Mesenchymal stem cell (in vitro differentiated cells and primary cell): ENCODE measurements around the gene MYEOV.
A peak's percentile ranks its signal among the peaks of the same experiment; 100 is the strongest.

Source experiments
- DNase-seq: peaks from one replicate; pipeline ENCODE4 v3.0.0-alpha.2; 2013
- H2AFZ ChIP-seq: one replicate; pipeline ENCODE4 v1.6.1; 2013; ENCODE audit warnings: low read depth, mild to moderate bottlenecking, control low read depth, inconsistent platforms, low read length, moderate library complexity
- H2AK5ac ChIP-seq: 2 replicates; pipeline ENCODE4 v1.6.1; 2013; ENCODE audit warnings: low read length, moderate library complexity, mild to moderate bottlenecking, inconsistent platforms; ENCODE audit not compliant: severe bottlenecking
- H2BK120ac ChIP-seq: one replicate; pipeline ENCODE4 v1.6.1; 2013; ENCODE audit warnings: low read depth, mild to moderate bottlenecking, inconsistent platforms, low read length, moderate library complexity
- H2BK12ac ChIP-seq, 2 experiments: one replicate each; pipeline ENCODE4 v1.6.1; 2013; ENCODE audit warnings: inconsistent platforms in 2 of 2, low read length in 2 of 2, mild to moderate bottlenecking in 2 of 2, moderate library complexity in 2 of 2, control low read depth in 1 of 2
- H2BK15ac ChIP-seq: one replicate; pipeline ENCODE4 v1.6.1; 2013; ENCODE audit warnings: mild to moderate bottlenecking, low read depth, inconsistent platforms; ENCODE audit not compliant: poor library complexity, severe bottlenecking
- H2BK5ac ChIP-seq: 2 replicates; pipeline ENCODE4 v1.6.1; 2013; ENCODE audit warnings: low read depth, mild to moderate bottlenecking, low read length, control low read depth, inconsistent platforms; ENCODE audit not compliant: poor library complexity, severe bottlenecking
- H3K14ac ChIP-seq, 2 experiments: one replicate each; pipeline ENCODE4 v1.6.1; 2013; ENCODE audit warnings: inconsistent platforms in 2 of 2, low read length in 2 of 2, control low read depth in 1 of 2, mild to moderate bottlenecking in 1 of 2, moderate library complexity in 1 of 2
- H3K18ac ChIP-seq, 2 experiments: one replicate each; pipeline ENCODE4 v1.6.1; 2013; ENCODE audit warnings: inconsistent platforms in 2 of 2, low read length in 2 of 2, control low read depth in 1 of 2, low read depth in 1 of 2, mild to moderate bottlenecking in 1 of 2
- H3K23ac ChIP-seq, 2 experiments: one replicate each; pipeline ENCODE4 v1.6.1; 2013; ENCODE audit warnings: inconsistent platforms in 2 of 2, low read length in 2 of 2, mild to moderate bottlenecking in 2 of 2, moderate library complexity in 2 of 2, control low read depth in 1 of 2
- H3K27ac ChIP-seq: 2 replicates; pipeline ENCODE4 v1.5.1; 2013; ENCODE audit warnings: mild to moderate bottlenecking, moderate library complexity, low read length, control low read depth, inconsistent platforms; ENCODE audit not compliant: poor library complexity, severe bottlenecking
- H3K27me3 ChIP-seq, 2 experiments: 2 replicates each; pipeline versions ENCODE4 v1.6.1 to v1.7.0; 2013; ENCODE audit warnings: low read length in 2 of 2, mild to moderate bottlenecking in 2 of 2, moderate library complexity in 2 of 2, control low read depth in 1 of 2, inconsistent platforms in 1 of 2; ENCODE audit not compliant: control insufficient read depth in 1 of 2, insufficient read depth in 1 of 2
- H3K36me3 ChIP-seq, 2 experiments: 2 replicates each; pipeline versions ENCODE4 v1.6.1 to v1.7.0; 2013; ENCODE audit warnings: low read length in 2 of 2, control low read depth in 1 of 2, inconsistent platforms in 1 of 2, low read depth in 1 of 2, mild to moderate bottlenecking in 1 of 2; ENCODE audit not compliant: insufficient read depth in 2 of 2, control insufficient read depth in 1 of 2
- H3K4ac ChIP-seq, 2 experiments: one replicate each; pipeline ENCODE4 v1.6.1; 2013; ENCODE audit warnings: inconsistent platforms in 2 of 2, low read length in 2 of 2, mild to moderate bottlenecking in 2 of 2, moderate library complexity in 2 of 2, control low read depth in 1 of 2, low read depth in 1 of 2
- H3K4me1 ChIP-seq: 2 replicates; pipeline ENCODE4 v1.6.1; 2013; ENCODE audit warnings: low read depth, low read length, control low read depth; ENCODE audit not compliant: control insufficient read depth, insufficient read depth
- H3K4me2 ChIP-seq: 2 replicates; pipeline ENCODE4 v1.6.1; 2013; ENCODE audit warnings: low read length, mild to moderate bottlenecking, inconsistent platforms; ENCODE audit not compliant: poor library complexity, severe bottlenecking
- H3K4me3 ChIP-seq, 2 experiments: 2 replicates each; pipeline versions ENCODE4 v1.5.1 to v1.7.0; 2013; ENCODE audit warnings: low read length in 2 of 2, mild to moderate bottlenecking in 2 of 2, control low read depth in 1 of 2, low read depth in 1 of 2; ENCODE audit not compliant: insufficient read depth in 1 of 2
- H3K79me1 ChIP-seq: replicated peaks from 2 replicates; pipeline ENCODE4 v1.6.1; 2013; ENCODE audit warnings: mild to moderate bottlenecking, control low read depth, low read length, inconsistent platforms; ENCODE audit not compliant: poor library complexity, severe bottlenecking
- H3K9ac ChIP-seq: 2 replicates; pipeline ENCODE4 v1.7.0; 2013; ENCODE audit warnings: mild to moderate bottlenecking, low read length, moderate library complexity
- H3K9me3 ChIP-seq: 2 replicates; pipeline ENCODE4 v1.7.0; 2013; ENCODE audit warnings: mild to moderate bottlenecking, low read length; ENCODE audit not compliant: control insufficient read depth
- H4K8ac ChIP-seq: one replicate; pipeline ENCODE4 v1.6.1; 2013; ENCODE audit warnings: inconsistent platforms, mild to moderate bottlenecking, low read length, moderate library complexity
- H4K91ac ChIP-seq: one replicate; pipeline ENCODE4 v1.6.1; 2013; ENCODE audit warnings: mild to moderate bottlenecking, low read length, inconsistent platforms
- WGBS: methylation state at CpG from one replicate; pipeline ENCODE4 v1.1.7; 2013; ENCODE audit warnings: mixed read lengths; 5-methylcytosine and 5-hydroxymethylcytosine counted together

MYEOV gene

GRCh38 chr11:69257838-69258658 is 35.9 kb upstream of the MYEOV start:
- no peak overlapping the region for H2BK5ac ChIP-seq
- H3K27me3 ChIP-seq: peaks cover 49 to 66% of the 10 kb centered on the region in 2 experiments
- H2BK15ac ChIP-seq: no peak overlapping the region
- H2AFZ ChIP-seq: no peak overlapping the region
- H3K9me3 ChIP-seq: peaks cover 39% of the 10 kb centered on the region
- H3K18ac ChIP-seq: no peak overlapping the region
- no peak overlapping the region for H3K14ac ChIP-seq
- no peak overlapping the region for H3K4me2 ChIP-seq
- no peak overlapping the region for H3K23ac ChIP-seq
- WGBS: 87% methylated on average over 5 of the region's 6 CpGs
- no peak overlapping the region for H3K4me3 ChIP-seq
- H2AK5ac ChIP-seq: no peak overlapping the region
- no peak overlapping the region for H3K4ac ChIP-seq
- H3K36me3 ChIP-seq: no peaks in the 10 kb centered on the region
- H3K79me1 ChIP-seq: no peaks in the 10 kb centered on the region
- H3K9ac ChIP-seq: no peak overlapping the region
- DNase-seq: no peak
- H3K27ac ChIP-seq: no peak overlapping the region
- no peak overlapping the region for H2BK120ac ChIP-seq
- H3K4me1 ChIP-seq: no peaks in the 10 kb centered on the region
- no peak overlapping the region for H4K91ac ChIP-seq
- H4K8ac ChIP-seq: no peak overlapping the region
- H2BK12ac ChIP-seq: no peak overlapping the region

- no peak overlapping the region for H3K4me3 ChIP-seq
- H4K91ac ChIP-seq: no peak overlapping the region
- H3K18ac ChIP-seq: no peak overlapping the region
- no peak overlapping the region for H2BK12ac ChIP-seq
- H3K4me1 ChIP-seq: no peaks in the 10 kb centered on the region
- H2BK5ac ChIP-seq: no peak overlapping the region
- H2BK120ac ChIP-seq: no peak overlapping the region
- H3K27me3 ChIP-seq: peaks cover 53 to 66% of the 10 kb centered on the region in 2 experiments
- H3K4ac ChIP-seq: no peak overlapping the region
- peaks cover 28% of the 10 kb centered on the region for H3K9me3 ChIP-seq
- DNase-seq: no peak
- no peak overlapping the region for H2AFZ ChIP-seq
- no peak overlapping the region for H3K14ac ChIP-seq
- H3K36me3 ChIP-seq: no peaks in the 10 kb centered on the region
- no peak overlapping the region for H3K9ac ChIP-seq
- H3K27ac ChIP-seq: no peak overlapping the region
- no peak overlapping the region for H2BK15ac ChIP-seq
- no peak overlapping the region for H3K23ac ChIP-seq
- H2AK5ac ChIP-seq: no peak overlapping the region
- 40% methylated on average over 1 of the region's 2 CpGs for WGBS
- no peak overlapping the region for H3K4me2 ChIP-seq
- no peak overlapping the region for H4K8ac ChIP-seq
- H3K79me1 ChIP-seq: no peaks in the 10 kb centered on the region
Observed at GRCh38 chr11:69259096-69259495, 34.9 kb upstream of the MYEOV start.

- H2AFZ ChIP-seq: no peak overlapping the region
- no peaks in the 10 kb centered on the region for H3K79me1 ChIP-seq
- no peak overlapping the region for H2BK15ac ChIP-seq
- peaks cover 62 to 65% of the 10 kb centered on the region in 2 experiments for H3K27me3 ChIP-seq
- no peak overlapping the region for H3K14ac ChIP-seq
- no peak overlapping the region for H3K9ac ChIP-seq
- H2BK120ac ChIP-seq: no peak overlapping the region
- H3K23ac ChIP-seq: no peak overlapping the region
- no peak overlapping the region for H2BK12ac ChIP-seq
- H4K91ac ChIP-seq: no peak overlapping the region
- peak; percentile 18 for DNase-seq
- H3K4me1 ChIP-seq: no peaks in the 10 kb centered on the region
- no peak overlapping the region for H3K4ac ChIP-seq
- no peaks in the 10 kb centered on the region for H3K36me3 ChIP-seq
- H2BK5ac ChIP-seq: no peak overlapping the region
- no peak overlapping the region for H3K4me2 ChIP-seq
- no peak overlapping the region for H2AK5ac ChIP-seq
- H3K27ac ChIP-seq: no peak overlapping the region
- H3K9me3 ChIP-seq: peaks cover 13% of the 10 kb centered on the region
- H3K18ac ChIP-seq: no peak overlapping the region
- no peak overlapping the region for H3K4me3 ChIP-seq
- no peak overlapping the region for H4K8ac ChIP-seq
Observed at GRCh38 chr11:69260622-69261021, 33.3 kb upstream of the MYEOV start.

- Histone ChIP-seq H3K79me1 (no peaks in the 10 kb centered on the region), H3K14ac (no peak overlapping the region), H4K8ac (no peak overlapping the region), H2BK12ac (no peak overlapping the region), H4K91ac (no peak overlapping the region), H3K9ac (no peak overlapping the region), H2BK120ac (no peak overlapping the region), H3K36me3 (no peaks in the 10 kb centered on the region), H3K4me1 (no peaks in the 10 kb centered on the region), H3K27ac (no peak overlapping the region), H3K4ac (no peak overlapping the region), H3K18ac (no peak overlapping the region), H2BK15ac (no peak overlapping the region), H2AK5ac (no peak overlapping the region), H3K4me2 (no peak overlapping the region), H3K9me3 (peaks cover 8% of the 10 kb centered on the region), H3K27me3 (peaks cover 63 to 65% of the 10 kb centered on the region in 2 experiments), H2BK5ac (no peak overlapping the region), H2AFZ (no peak overlapping the region), H3K23ac (no peak overlapping the region), H3K4me3 (no peak overlapping the region)
- no peak for DNase-seq
- 79% methylated on average over 3 of the region's 3 CpGs for WGBS
Observed at GRCh38 chr11:69261116-69261515, 32.8 kb upstream of the MYEOV start.
